HEK293 (cell line): ENCODE measurements around the gene RNF121.
A peak's percentile ranks its signal among the peaks of the same experiment; 100 is the strongest.

ENCODE experiments used
- CTCF ChIA-PET: fragments of 350-600 bp; formaldehyde crosslinking; extraction: SDS; loops from one replicate; lab custom pipeline; 2021; ENCODE audit warnings: antibody characterized with exemption; lab: Yijun Ruan, JAX
- POLR2A ChIA-PET: fragments of 300-600 bp; formaldehyde crosslinking; extraction: SDS; loops from one replicate; lab custom pipeline; 2020; ENCODE audit warnings: antibody characterized with exemption, inconsistent platforms; lab: Yijun Ruan, JAX
- H3K27ac ChIP-seq: fragments of 200-500 bp; sonication (Bioruptor generic); 2 replicates; pipeline ENCODE4 v1.5.1; 2014; ENCODE audit warnings: low read depth, low read length, control low read depth, inconsistent platforms; ENCODE audit errors: extremely low read depth
- H3K36me3 ChIP-seq, 2 experiments: fragments of 200-500 bp in 1 of 2; sonication (Bioruptor generic) in 1 of 2; 1 replicate in 1 of 2; 2 replicates in 1 of 2; pipeline ENCODE4 v1.5.1; 2014 to 2017; ENCODE audit warnings: inconsistent platforms in 2 of 2, low read length in 2 of 2; ENCODE audit not compliant: control insufficient read depth in 2 of 2, insufficient read depth in 1 of 2
- H3K4me1 ChIP-seq: fragments of 200-500 bp; sonication (Bioruptor generic); 2 replicates; pipeline ENCODE4 v1.5.1; 2014; ENCODE audit warnings: mild to moderate bottlenecking, low read length, inconsistent platforms; ENCODE audit not compliant: control insufficient read depth, insufficient read depth
- H3K4me3 ChIP-seq: 2 replicates; pipeline ENCODE4 v1.5.1; 2011; ENCODE audit warnings: low read depth, mild to moderate bottlenecking, control low read depth, low read length, moderate library complexity
- H3K9me3 ChIP-seq: fragments of 200-500 bp; sonication (Bioruptor generic); 2 replicates; pipeline ENCODE4 v1.5.1; 2014; ENCODE audit warnings: low read depth, low read length, inconsistent platforms; ENCODE audit not compliant: control insufficient read depth, insufficient read depth
- ATF2 ChIP-seq: fragments of 450-650 bp; formaldehyde crosslinking; IDR thresholded peaks from 2 replicates; pipeline ENCODE4 v1.5.1; 2016; ENCODE audit warnings: missing biosample characterization, missing genetic modification characterization, low read depth
- KLF17 ChIP-seq: fragments of 450-650 bp; formaldehyde crosslinking; IDR thresholded peaks from 2 replicates; pipeline ENCODE4 v1.5.1; 2016; ENCODE audit warnings: missing biosample characterization, missing genetic modification characterization
- REPIN1 ChIP-seq: fragments of 450-650 bp; formaldehyde crosslinking; IDR thresholded peaks from 2 replicates; pipeline ENCODE4 v1.5.1; 2017; ENCODE audit warnings: missing biosample characterization, missing genetic modification characterization, low read depth
- SALL2 ChIP-seq: fragments of 450-650 bp; formaldehyde crosslinking; IDR thresholded peaks from 2 replicates; pipeline ENCODE4 v1.5.0; 2017; ENCODE audit warnings: missing biosample characterization, mild to moderate bottlenecking, missing genetic modification characterization, borderline replicate concordance
- SP2 ChIP-seq: fragments of 450-650 bp; formaldehyde crosslinking; IDR thresholded peaks from 2 replicates; pipeline ENCODE4 v1.5.1; 2016; ENCODE audit warnings: missing biosample characterization, missing genetic modification characterization
- TRIM28 ChIP-seq: IDR thresholded peaks from 2 replicates; pipeline ENCODE4 v1.6.1; 2011; ENCODE audit warnings: low read length, control low read depth, borderline replicate concordance
- ZBTB1 ChIP-seq: fragments of 450-650 bp; formaldehyde crosslinking; IDR thresholded peaks from 2 replicates; pipeline ENCODE4 v1.5.1; 2016; ENCODE audit warnings: missing biosample characterization, missing genetic modification characterization
- ZNF121 ChIP-seq: fragments of 450-650 bp; formaldehyde crosslinking; IDR thresholded peaks from 2 replicates; pipeline ENCODE4 v1.5.1; 2016; ENCODE audit warnings: missing biosample characterization, missing genetic modification characterization
- ZNF132 ChIP-seq: fragments of 450-650 bp; formaldehyde crosslinking; IDR thresholded peaks from 2 replicates; pipeline ENCODE4 v1.5.1; 2017; ENCODE audit warnings: missing biosample characterization, missing genetic modification characterization, borderline replicate concordance
- ZNF138 ChIP-seq: fragments of 450-650 bp; formaldehyde crosslinking; IDR thresholded peaks from 2 replicates; pipeline ENCODE4 v1.5.1; 2016; ENCODE audit warnings: missing biosample characterization, missing genetic modification characterization, borderline replicate concordance
- ZNF2 ChIP-seq: fragments of 450-650 bp; formaldehyde crosslinking; IDR thresholded peaks from 2 replicates; pipeline ENCODE4 v1.5.1; 2016; ENCODE audit warnings: missing biosample characterization, missing genetic modification characterization
- ZNF362 ChIP-seq: fragments of 450-650 bp; formaldehyde crosslinking; IDR thresholded peaks from 2 replicates; pipeline ENCODE4 v1.5.1; 2016; ENCODE audit warnings: missing biosample characterization, missing genetic modification characterization
- ZNF398 ChIP-seq: fragments of 450-650 bp; formaldehyde crosslinking; IDR thresholded peaks from 2 replicates; pipeline ENCODE4 v1.5.1; 2017; ENCODE audit warnings: missing biosample characterization, missing genetic modification characterization
- ZNF416 ChIP-seq: fragments of 450-650 bp; formaldehyde crosslinking; IDR thresholded peaks from 2 replicates; pipeline ENCODE4 v1.5.1; 2016; ENCODE audit warnings: missing biosample characterization, missing genetic modification characterization
- ZNF624 ChIP-seq: fragments of 450-650 bp; formaldehyde crosslinking; IDR thresholded peaks from 2 replicates; pipeline ENCODE4 v1.5.1; 2017; ENCODE audit warnings: missing biosample characterization, missing genetic modification characterization
- ZNF785 ChIP-seq: fragments of 450-650 bp; formaldehyde crosslinking; IDR thresholded peaks from 2 replicates; pipeline ENCODE4 v1.5.1; 2016; ENCODE audit warnings: missing biosample characterization, missing genetic modification characterization

Gene RNF121

GRCh38 chr11:72036687-72037086, 107.8 kb downstream of the RNF121 start:
- H3K27ac ChIP-seq, result no peak overlapping the region
- POLR2A ChIA-PET, result no interaction called here
- TF ChIP-seq TRIM28 (no peak), ZNF132 (no peak), ZNF785 (tag by site-specific recombination) (no peak), ZNF624 (no peak), SALL2 (no peak), ZBTB1 (no peak), REPIN1 (no peak), ATF2 (tag by site-specific recombination) (no peak), SP2 (tag by site-specific recombination) (no peak), KLF17 (tag by site-specific recombination) (no peak)
- TF ChIP-seq, all 188 proteins: peak for 0
- Histone ChIP-seq H3K36me3 (peaks cover 7 to 27% of the 10 kb centered on the region in 2 experiments; a peak in 2 of 3 replicates), H3K4me1 (peaks cover 20% of the 10 kb centered on the region), H3K9me3 (no peaks in the 10 kb centered on the region), H3K4me3 (no peak overlapping the region)
- CTCF ChIA-PET, result interaction anchor here (1.7 to 2.4 kb wide), 2 partner anchors 12 to 54 kb away, joined by 8 to 13 read pairs; no protein-coding TSS in a partner anchor

- peaks cover 7 to 23% of the 10 kb centered on the region in 2 experiments; a peak in 2 of 3 replicates for H3K36me3 ChIP-seq
- POLR2A ChIA-PET, result interaction anchor here (1.7 kb wide), 1 partner anchor 42 kb away, joined by 4 read pairs; no protein-coding TSS in a partner anchor
- H3K27ac ChIP-seq, result no peak overlapping the region
- peaks cover 22% of the 10 kb centered on the region for H3K4me1 ChIP-seq
- CTCF ChIA-PET, result interaction anchor here (0.8 to 1.7 kb wide), 4 partner anchors 12 to 106 kb away, joined by 3 to 9 read pairs (median 4); no protein-coding TSS in a partner anchor
- H3K4me3 ChIP-seq, result no peak overlapping the region
- no peaks in the 10 kb centered on the region for H3K9me3 ChIP-seq
- TF ChIP-seq ZNF416 (tag by site-specific recombination), result no peak
- TF ChIP-seq ZNF121 (tag by site-specific recombination), result no peak
- TF ChIP-seq ZNF362 (tag by site-specific recombination), result no peak
These were observed 108.9 kb downstream of the RNF121 start for GRCh38 chr11:72037554-72038311.

GRCh38 chr11:72038491-72038890, 109.6 kb downstream of the RNF121 start:
- Histone ChIP-seq H3K36me3 (peaks cover 5 to 18% of the 10 kb centered on the region in 2 experiments; a peak in 2 of 3 replicates), H3K4me1 (peaks cover 22% of the 10 kb centered on the region), H3K27ac (no peak overlapping the region)
- CTCF ChIA-PET, result interaction anchor here (1.0 to 2.2 kb wide), 6 partner anchors 9 to 52 kb away, joined by 3 to 14 read pairs (median 8); no protein-coding TSS in a partner anchor
- TF ChIP-seq ZNF2 (tag by site-specific recombination) (no peak), ZNF398 (tag by site-specific recombination) (0 out of 2 replicates have a peak, but pooled peaks have one; percentile 21), ZNF138 (no peak)
- TF ChIP-seq, all 188 proteins: peak for 1
- Histone ChIP-seq H3K4me3 (no peak overlapping the region), H3K9me3 (no peaks in the 10 kb centered on the region)
- POLR2A ChIA-PET, result interaction anchor here (0.5 to 1.7 kb wide), 4 partner anchors 41 to 68 kb away, joined by 3 to 8 read pairs (median 4); no protein-coding TSS in a partner anchor
